Loucy (cell line): ENCODE results near the gene CFAP20DC.

Source experiments
- H2AFZ ChIP-seq: fragments of 200-600 bp; sonication (generic); 2 replicates; pipeline ENCODE4 v1.6.0; 2016; ENCODE audit warnings: antibody characterized with exemption, mild to moderate bottlenecking, low read length, moderate library complexity
- H3F3A ChIP-seq: fragments of 200-600 bp; 2 replicates; pipeline ENCODE4 v1.6.0; 2016; ENCODE audit warnings: antibody characterized with exemption, low read depth, mild to moderate bottlenecking
- H3K27me3 ChIP-seq: fragments of 200-600 bp; sonication (generic); 2 replicates; pipeline ENCODE4 v1.6.1; 2014; ENCODE audit warnings: low read length, mild to moderate bottlenecking; ENCODE audit not compliant: insufficient read depth, poor library complexity, severe bottlenecking
- H3K36me3 ChIP-seq: fragments of 200-600 bp; sonication (generic); 2 replicates; pipeline ENCODE4 v1.6.1; 2016; ENCODE audit warnings: low read length; ENCODE audit not compliant: insufficient read depth
- H3K4me1 ChIP-seq: fragments of 200-600 bp; sonication (generic); 2 replicates; pipeline ENCODE4 v1.5.1; 2014; ENCODE audit warnings: low read length, mild to moderate bottlenecking; ENCODE audit not compliant: insufficient read depth, poor library complexity, severe bottlenecking
- H3K4me2 ChIP-seq: fragments of 200-600 bp; sonication (generic); 2 replicates; pipeline ENCODE4 v1.6.0; 2014; ENCODE audit warnings: antibody characterized with exemption, low read length, low read depth, mild to moderate bottlenecking; ENCODE audit not compliant: poor library complexity, severe bottlenecking
- H3K4me3 ChIP-seq: fragments of 200-600 bp; sonication (generic); 2 replicates; pipeline ENCODE4 v1.5.1; 2014; ENCODE audit warnings: low read length, mild to moderate bottlenecking, mixed read lengths; ENCODE audit not compliant: poor library complexity, severe bottlenecking
- H3K79me2 ChIP-seq: fragments of 200-600 bp; sonication (generic); 2 replicates; pipeline ENCODE4 v1.6.1; 2014; ENCODE audit warnings: low read length; ENCODE audit not compliant: insufficient read depth
- H3K9ac ChIP-seq: fragments of 200-600 bp; sonication (generic); 2 replicates; pipeline ENCODE4 v1.6.0; 2014; ENCODE audit warnings: mild to moderate bottlenecking, low read depth, low read length, moderate library complexity; ENCODE audit not compliant: poor library complexity, severe bottlenecking
- H3K9me2 ChIP-seq: fragments of 200-600 bp; sonication (generic); replicated peaks from 2 replicates; pipeline ENCODE4 v1.6.1; 2016; ENCODE audit warnings: low read depth, low read length, mixed read lengths
- H3K9me3 ChIP-seq: fragments of 200-600 bp; sonication (generic); 2 replicates; pipeline ENCODE4 v1.6.1; 2014; ENCODE audit warnings: mild to moderate bottlenecking, antibody characterized with exemption, low read length, low read depth; ENCODE audit not compliant: insufficient read depth
- H4K20me1 ChIP-seq: fragments of 200-600 bp; sonication (generic); 2 replicates; pipeline ENCODE4 v1.6.0; 2014; ENCODE audit warnings: antibody characterized with exemption, low read length, mild to moderate bottlenecking; ENCODE audit not compliant: insufficient read depth, poor library complexity, severe bottlenecking
- CTCF ChIP-seq: fragments of 200-600 bp; sonication (generic); conservative IDR thresholded peaks from 2 replicates; pipeline ENCODE4 v1.5.1; 2014; ENCODE audit warnings: mild to moderate bottlenecking, antibody characterized with exemption, low read length
- EZH2phosphoT487 ChIP-seq: fragments of 200-600 bp; IDR thresholded peaks from 2 replicates; pipeline ENCODE4 v1.6.1; 2018; ENCODE audit warnings: antibody characterized with exemption, mild to moderate bottlenecking, moderate library complexity, borderline replicate concordance

The CFAP20DC gene

GRCh38 chr3:59040902-59041301, 8.9 kb downstream of the CFAP20DC start:
- no peak overlapping the region for H3K4me3 ChIP-seq
- no peaks in the 10 kb centered on the region for H4K20me1 ChIP-seq
- no peaks in the 10 kb centered on the region; the same call in 1 of the 2 replicates for H3K9me3 ChIP-seq
- no peaks in the 10 kb centered on the region for H3K4me1 ChIP-seq
- no peak overlapping the region for H3K4me2 ChIP-seq
- H3K27me3 ChIP-seq: no peaks in the 10 kb centered on the region
- H3F3A ChIP-seq: no peaks in the 10 kb centered on the region
- H3K79me2 ChIP-seq: no peaks in the 10 kb centered on the region
- H3K9ac ChIP-seq: no peak overlapping the region
- H3K9me2 ChIP-seq: no peaks in the 10 kb centered on the region
- no peaks in the 10 kb centered on the region for H3K36me3 ChIP-seq
- H2AFZ ChIP-seq: no peak overlapping the region
- TF ChIP-seq CTCF: no peak
- TF ChIP-seq EZH2phosphoT487: no peak

GRCh38 chr3:59027607-59028006, 22.2 kb downstream of the CFAP20DC start:
- H3F3A ChIP-seq: no peaks in the 10 kb centered on the region
- H3K4me2 ChIP-seq: no peak overlapping the region
- H3K9ac ChIP-seq: no peak overlapping the region
- no peak overlapping the region for H3K4me3 ChIP-seq
- no peaks in the 10 kb centered on the region for H3K9me2 ChIP-seq
- TF ChIP-seq EZH2phosphoT487: no peak
- TF ChIP-seq CTCF: no peak
- H3K36me3 ChIP-seq: no peaks in the 10 kb centered on the region
- H2AFZ ChIP-seq: no peak overlapping the region
- no peaks in the 10 kb centered on the region for H3K27me3 ChIP-seq
- no peaks in the 10 kb centered on the region for H3K79me2 ChIP-seq
- no peaks in the 10 kb centered on the region for H4K20me1 ChIP-seq
- peaks cover 11% of the 10 kb centered on the region for H3K4me1 ChIP-seq
- H3K9me3 ChIP-seq: no peaks in the 10 kb centered on the region

GRCh38 chr3:59023612-59024011, 26.2 kb downstream of the CFAP20DC start:
- no peaks in the 10 kb centered on the region for H3K27me3 ChIP-seq
- H4K20me1 ChIP-seq: no peaks in the 10 kb centered on the region
- no peak overlapping the region for H3K4me3 ChIP-seq
- no peaks in the 10 kb centered on the region for H3K36me3 ChIP-seq
- H3K4me2 ChIP-seq: no peak overlapping the region
- H3K9me2 ChIP-seq: no peaks in the 10 kb centered on the region
- H3F3A ChIP-seq: no peaks in the 10 kb centered on the region
- H3K9me3 ChIP-seq: no peaks in the 10 kb centered on the region
- H3K4me1 ChIP-seq: peaks cover 11% of the 10 kb centered on the region
- no peak for TF ChIP-seq CTCF
- TF ChIP-seq EZH2phosphoT487: no peak
- H3K79me2 ChIP-seq: no peaks in the 10 kb centered on the region
- H3K9ac ChIP-seq: no peak overlapping the region
- H2AFZ ChIP-seq: no peak overlapping the region
